GM19035 (cell line): ENCODE data around the gene HIGD2A.
A peak's percentile ranks its signal among the peaks of the same experiment; 100 is the strongest.

ENCODE experiments used
- ATAC-seq: cut with Tn5 transposase; IDR thresholded peaks from one replicate; pipeline ENCODE4 v1.9.1; 2021; ENCODE audit not compliant: unreplicated experiment

HIGD2A gene, protein sequence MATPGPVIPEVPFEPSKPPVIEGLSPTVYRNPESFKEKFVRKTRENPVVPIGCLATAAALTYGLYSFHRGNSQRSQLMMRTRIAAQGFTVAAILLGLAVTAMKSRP

DNA sequence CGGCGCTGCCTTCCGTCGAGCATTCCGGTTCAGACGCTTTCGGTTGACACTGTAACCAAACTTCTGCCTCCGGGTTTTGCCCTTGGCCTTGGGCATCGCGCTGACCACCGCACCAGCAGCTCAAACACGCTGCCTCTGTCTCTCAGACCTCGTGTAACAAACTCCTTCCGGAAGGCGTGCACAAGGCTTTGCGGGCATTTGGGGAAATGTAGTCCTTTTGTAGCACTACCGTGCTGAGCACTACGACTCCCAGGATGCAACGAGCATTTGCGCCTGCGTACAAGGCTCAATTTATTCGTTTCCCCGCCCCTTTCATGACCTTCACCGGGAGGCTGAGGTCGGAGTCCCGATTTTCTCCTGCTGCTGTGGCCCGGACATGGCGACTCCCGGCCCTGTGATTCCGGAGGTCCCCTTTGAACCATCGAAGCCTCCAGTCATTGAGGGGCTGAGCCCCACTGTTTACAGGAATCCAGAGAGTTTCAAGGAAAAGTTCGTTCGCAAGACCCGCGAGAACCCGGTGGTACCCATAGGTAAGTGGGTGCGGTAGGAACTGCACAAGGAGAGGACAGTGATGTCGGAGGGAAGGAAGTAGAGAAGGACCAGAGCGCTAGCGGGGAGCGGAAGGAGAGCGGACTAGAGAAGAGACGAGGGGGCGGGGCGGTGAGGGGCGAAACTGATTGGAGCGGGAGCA lies at the start of gene HIGD2A, which contains the start of gene NOP16:
Gene HIGD2A, plus strand, starts transcription at position 308 of the 691 bp plus-strand sequence. Its CDS starts 69 bp downstream, at position 377.
Gene NOP16, minus strand, starts transcription at position 155 of the 691 bp plus-strand sequence. Its CDS starts 59 bp downstream, at position 96.
- ATAC-seq, result peak; percentile 85

- ATAC-seq, result no peak
Observed at GRCh38 chr5:176339304-176339703, 49.2 kb upstream of the HIGD2A start.

GRCh38 chr5:176341325-176342157 lies 47.0 kb upstream of the HIGD2A start:
- ATAC-seq, result no peak

DNA sequence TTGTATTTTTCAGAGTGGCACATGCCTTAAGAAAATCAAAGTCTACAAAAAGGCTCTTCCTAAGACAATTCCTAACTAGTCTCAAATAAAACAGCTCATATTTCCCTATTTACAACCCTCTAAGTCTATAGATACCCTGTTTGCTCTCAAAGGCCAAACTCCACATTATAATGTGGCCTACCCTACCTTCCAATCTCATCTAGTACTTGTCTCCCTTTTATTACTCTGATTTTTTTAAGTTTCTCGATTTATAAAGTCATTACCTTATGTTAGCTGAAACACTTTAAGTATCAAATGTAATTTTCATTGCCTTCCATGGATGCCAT lies 46.4 kb upstream of the HIGD2A start:
- ATAC-seq, result no peak

- no peak for ATAC-seq
Observed at GRCh38 chr5:176342766-176343458, 45.6 kb upstream of the HIGD2A start.

DNA sequence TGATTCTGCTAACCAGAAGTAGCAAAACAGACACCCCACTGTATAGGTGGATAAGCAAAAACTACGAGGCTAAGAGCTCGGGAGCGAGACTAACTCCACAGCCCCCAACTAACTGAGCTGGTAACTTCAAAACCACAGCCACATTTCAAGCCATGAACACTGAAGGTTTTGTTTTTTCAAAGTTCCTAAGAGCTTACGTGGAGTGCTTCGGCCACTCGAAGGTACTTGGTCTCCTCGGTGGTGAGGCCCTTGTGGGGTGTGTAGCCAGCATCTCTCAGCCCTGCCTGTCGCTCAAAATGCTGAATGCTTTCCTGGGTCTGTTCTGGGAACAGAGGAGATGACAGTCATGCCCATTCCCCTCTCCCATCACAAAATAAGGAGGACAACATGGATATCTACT lies 38.1 kb upstream of the HIGD2A start:
- ATAC-seq, result no peak

DNA sequence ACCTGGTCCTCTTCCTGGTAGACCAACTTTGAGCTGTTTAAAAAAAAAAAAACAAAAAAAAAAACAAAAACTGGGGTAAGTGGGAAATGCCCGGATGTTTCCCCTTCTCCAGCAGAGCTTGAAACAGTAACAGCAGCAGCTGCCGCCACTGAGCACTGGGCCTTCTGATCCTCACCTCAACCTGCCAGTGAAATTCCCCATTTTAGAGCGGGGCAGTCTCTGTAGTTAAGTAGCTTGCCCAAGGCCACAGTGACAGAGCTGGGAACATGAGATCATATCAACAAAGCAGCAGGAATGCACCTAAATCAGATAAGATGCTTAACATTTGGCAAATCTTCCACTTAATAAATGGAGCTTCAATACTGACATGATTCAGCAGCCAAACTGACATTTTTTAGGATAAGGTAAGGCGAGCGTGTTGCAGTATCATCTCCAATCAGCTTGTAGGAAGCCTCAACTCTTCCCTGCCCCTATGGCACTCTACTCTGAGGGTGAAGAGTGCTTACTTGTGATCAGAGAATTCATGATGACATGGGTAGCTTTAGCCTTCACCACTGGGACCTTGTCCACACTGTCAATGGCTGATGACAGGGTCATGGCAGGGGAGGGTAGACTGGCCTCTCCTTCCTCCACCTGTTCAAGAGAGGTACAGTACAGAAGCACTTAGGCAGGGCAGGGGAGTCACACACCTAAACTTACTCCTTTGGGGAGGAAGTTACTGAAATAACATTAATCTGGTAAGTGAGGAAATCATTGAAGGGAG lies 36.3 kb upstream of the HIGD2A start:
- no peak for ATAC-seq

DNA sequence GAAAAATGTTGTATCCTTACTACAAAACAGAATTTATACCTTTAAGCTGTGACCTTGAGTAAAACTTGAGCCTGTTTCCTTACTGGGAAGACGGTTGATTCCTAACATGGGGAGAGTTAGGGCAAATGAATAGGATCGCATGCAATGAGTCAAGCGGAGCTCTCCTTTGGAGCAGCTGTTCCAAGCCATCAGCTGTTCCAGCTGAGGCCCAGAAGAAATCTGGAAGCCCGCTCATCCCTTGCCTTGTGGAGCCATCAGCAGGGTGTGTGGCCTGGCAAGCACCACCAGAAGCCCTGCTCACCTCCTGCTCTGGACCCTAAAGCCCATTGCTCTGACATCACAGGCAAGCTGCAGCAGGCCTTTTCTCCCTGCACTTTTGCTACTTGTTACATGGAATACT lies 35.0 kb upstream of the HIGD2A start:
- ATAC-seq, result no peak

GRCh38 chr5:176355400-176356178 lies 33.0 kb upstream of the HIGD2A start:
- ATAC-seq, result no peak

GRCh38 chr5:176356179-176356566 lies 32.4 kb upstream of the HIGD2A start:
- ATAC-seq, result no peak

DNA sequence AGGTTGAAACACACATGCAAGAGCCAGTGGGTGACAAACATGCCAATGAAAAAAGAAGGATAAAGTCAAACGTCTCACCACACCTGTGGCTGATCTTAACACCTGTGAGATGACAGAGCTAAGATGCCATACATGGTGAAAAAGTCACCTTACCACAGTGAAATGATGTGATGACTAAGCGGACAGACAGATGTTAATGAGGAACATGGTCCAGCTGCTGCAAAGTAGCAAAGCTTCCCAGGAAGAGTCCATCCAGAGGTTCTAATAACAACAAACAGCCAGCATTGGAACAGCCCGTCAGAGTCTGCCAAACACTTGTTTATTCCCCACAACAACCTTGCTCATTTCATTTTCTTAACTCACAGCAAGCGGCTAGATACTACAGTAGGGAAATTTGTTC lies 28.9 kb upstream of the HIGD2A start:
- no peak for ATAC-seq

- no peak for ATAC-seq
Observed at GRCh38 chr5:176360894-176361436, 27.6 kb upstream of the HIGD2A start.

DNA sequence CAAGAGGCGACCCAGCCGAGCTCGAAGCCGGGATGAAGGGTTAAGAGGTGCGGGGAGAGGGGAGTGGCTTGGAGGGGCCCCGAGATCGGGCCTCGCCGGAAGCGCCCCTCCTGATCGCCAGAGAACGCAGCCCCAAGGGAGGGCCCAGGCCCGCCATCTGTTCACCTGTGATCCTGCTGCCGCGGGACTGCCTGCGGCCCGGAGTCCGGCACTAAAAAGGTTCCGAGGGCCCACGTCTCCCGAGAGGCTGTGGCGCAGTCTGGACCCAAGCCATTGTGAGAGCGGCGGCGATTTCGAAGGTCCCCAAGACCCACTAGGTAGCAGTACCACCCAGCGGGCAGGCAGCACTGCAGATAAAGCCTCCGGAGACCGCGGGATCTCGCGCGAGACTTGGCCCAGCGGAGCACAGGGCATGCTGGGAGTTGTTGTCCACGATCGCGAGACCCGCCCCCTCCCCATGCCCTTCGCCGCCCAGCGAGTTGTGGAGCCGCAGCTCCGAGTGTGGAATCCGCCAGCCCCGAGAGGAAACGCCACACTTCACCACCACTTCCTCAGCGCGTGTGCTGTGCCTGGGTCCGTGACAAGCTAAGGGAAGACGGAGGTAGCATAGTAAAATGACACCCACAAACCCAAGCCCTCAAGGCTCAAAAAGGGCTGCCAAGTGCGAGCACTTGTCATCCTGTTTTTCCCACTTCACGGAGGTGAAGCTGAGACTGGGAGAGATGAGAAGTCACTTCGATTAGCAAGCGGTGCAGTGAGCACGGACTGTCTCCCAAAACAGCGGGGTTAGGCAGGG lies 26.9 kb upstream of the HIGD2A start, which contains the start of gene KIAA1191:
Gene KIAA1191, minus strand, starts transcription at position 328 of the 796 bp plus-strand sequence. CDS start 2,256 bp downstream, outside the sequence.
- peak; percentile 86 for ATAC-seq

DNA sequence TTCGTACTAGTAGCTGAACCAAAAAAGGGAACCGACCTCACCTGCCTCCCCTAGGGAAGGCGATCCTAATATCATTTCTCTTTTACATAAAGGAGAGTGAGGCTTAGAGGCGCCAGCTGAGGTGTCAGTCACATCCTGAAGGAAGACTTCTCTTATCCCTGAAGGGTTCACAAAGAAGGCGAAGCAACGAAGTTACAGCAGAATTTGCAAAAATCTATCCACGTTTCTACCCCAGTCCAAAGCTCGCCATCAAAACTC lies 26.4 kb upstream of the HIGD2A start:
- peak; percentile 14 for ATAC-seq

DNA sequence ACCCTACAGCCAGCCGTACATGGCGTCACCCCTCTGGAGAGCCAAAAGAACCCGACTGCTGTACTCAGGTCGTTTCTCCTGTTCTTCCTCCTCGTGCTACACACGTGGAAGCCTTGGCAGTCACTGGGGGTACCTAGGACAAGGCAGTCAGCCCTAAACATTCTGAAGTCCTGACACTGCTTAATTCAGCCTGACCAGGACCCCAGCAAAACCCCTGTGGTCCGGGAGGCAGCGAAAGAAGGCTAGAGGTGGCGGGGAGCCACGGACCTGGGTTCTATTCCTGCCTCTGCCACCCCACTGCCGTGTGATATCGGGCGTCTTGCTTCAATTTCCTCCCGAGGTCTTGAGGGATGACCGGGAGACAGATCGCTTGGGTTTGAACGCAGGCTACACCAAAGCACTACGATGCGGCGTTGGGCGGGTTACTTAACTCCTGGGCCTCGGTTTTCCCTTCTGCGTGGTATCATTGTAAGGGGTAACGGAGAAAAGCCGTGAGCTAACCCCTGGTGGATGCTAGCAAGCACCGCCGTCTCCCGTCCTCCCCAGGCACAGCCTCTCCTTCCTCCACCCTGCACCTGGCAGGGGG lies 23.7 kb upstream of the HIGD2A start:
- no peak for ATAC-seq

DNA sequence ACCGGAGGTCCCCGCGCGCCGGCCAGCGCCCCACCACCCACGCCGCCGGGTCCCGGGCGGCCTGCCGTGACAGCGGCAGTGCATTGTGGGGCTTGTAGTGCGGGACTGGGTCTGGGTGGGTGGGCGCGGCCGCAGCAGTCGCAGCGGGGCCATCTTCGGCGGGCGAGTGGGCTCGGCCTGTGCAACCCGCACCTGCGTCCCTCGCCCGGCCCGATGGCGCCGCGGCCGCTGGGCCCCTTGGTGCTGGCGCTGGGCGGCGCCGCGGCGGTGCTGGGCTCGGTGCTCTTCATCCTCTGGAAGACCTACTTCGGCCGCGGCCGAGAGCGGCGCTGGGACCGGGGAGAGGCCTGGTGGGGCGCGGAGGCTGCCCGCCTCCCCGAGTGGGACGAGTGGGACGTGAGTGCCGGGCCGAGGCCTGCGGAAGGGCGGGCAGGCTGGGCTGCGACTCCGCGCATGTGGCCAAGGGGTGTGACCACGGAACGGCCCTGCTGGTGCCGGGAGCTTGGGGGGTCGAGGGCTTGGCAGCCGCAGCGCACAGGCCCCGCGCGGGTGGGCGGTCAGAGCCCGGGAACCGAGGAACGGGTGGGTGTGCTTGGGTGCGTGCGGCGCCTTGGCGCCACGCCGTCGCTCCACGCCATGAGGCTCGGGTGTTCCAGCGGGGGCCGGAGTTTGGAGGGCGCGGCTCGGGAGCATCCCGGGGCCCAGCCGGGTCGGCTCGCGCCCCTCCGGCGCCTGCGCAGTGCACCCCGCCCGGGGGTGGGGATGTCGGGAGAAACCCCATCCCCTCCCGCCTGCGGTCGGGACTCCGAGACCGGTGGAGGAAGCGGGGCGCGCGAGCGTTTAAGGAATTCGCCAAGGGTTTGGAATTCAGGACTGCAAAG lies 23.0 kb upstream of the HIGD2A start, which contains the start of gene ARL10:
Gene ARL10, plus strand, starts transcription at position 137 of the 881 bp plus-strand sequence. Its CDS starts 77 bp downstream, at position 214.
- ATAC-seq, result peak; percentile 33

- no peak for ATAC-seq
Observed at GRCh38 chr5:176366232-176366894, 22.2 kb upstream of the HIGD2A start.
